ENCODE results near the gene ATP6AP2.

The ATP6AP2 gene

GRCh38 chrX:40644176-40644575 lies 63.4 kb downstream of the ATP6AP2 start:
- DNase-seq (ENCODE audit: low read depth, low spot score), result no peak

- no peak for DNase-seq (ENCODE audit: low read depth, low spot score)
These were observed 64.1 kb downstream of the ATP6AP2 start for GRCh38 chrX:40644821-40645358.

GRCh38 chrX:40646489-40647306 lies 65.9 kb downstream of the ATP6AP2 start:
- DNase-seq (ENCODE audit: low read depth, low spot score), result no peak

GRCh38 chrX:40647307-40648197 lies 66.8 kb downstream of the ATP6AP2 start, which contains the start of gene CXorf38:
TSS of gene CXorf38 (minus strand) at chrX:40647561. CDS start at chrX:40647520, 41 bp downstream.
- peak; percentile 46 for DNase-seq (ENCODE audit: low read depth, low spot score)

- DNase-seq (ENCODE audit: low read depth, low spot score), result no peak
These were observed 71.0 kb downstream of the ATP6AP2 start for GRCh38 chrX:40651620-40652223.

- no peak for DNase-seq (ENCODE audit: low read depth, low spot score)
These were observed 71.9 kb downstream of the ATP6AP2 start for GRCh38 chrX:40652664-40653063.

GRCh38 chrX:40653535-40653934 lies 72.8 kb downstream of the ATP6AP2 start:
- DNase-seq (ENCODE audit: low read depth, low spot score), result no peak
